HEK293 (cell line): Measurements from ENCODE around the gene GOLGA6L24.
"Not testable (repeated sequence)": the region's sequence is repeated elsewhere in the genome, so short reads cannot be mapped to it uniquely, and the experiment has no call there.

ENCODE experiments used
- HOXA7 ChIP-seq: sonication (generic); formaldehyde crosslinking; IDR thresholded peaks from 2 replicates; pipeline ENCODE4 v1.8.1; 2022; ENCODE audit warnings: missing genetic modification reagents, borderline replicate concordance
- SETDB1 ChIP-seq: IDR thresholded peaks from one replicate; pipeline ENCODE4 v1.6.1; 2017; ENCODE audit warnings: mild to moderate bottlenecking, low read length, moderate library complexity, mixed read lengths; ENCODE audit not compliant: insufficient read length
- ZNF776 ChIP-seq: fragments of 450-650 bp; formaldehyde crosslinking; IDR thresholded peaks from 2 replicates; pipeline ENCODE4 v1.5.0; 2017; ENCODE audit warnings: missing biosample characterization, missing genetic modification characterization, borderline replicate concordance
- TF ChIP-seq, protein P1 (sequence below): fragments of 450-650 bp; formaldehyde crosslinking; IDR thresholded peaks from 2 replicates; pipeline ENCODE4 v1.5.1; 2016; ENCODE audit warnings: missing biosample characterization, missing genetic modification characterization, low read depth

DNA sequence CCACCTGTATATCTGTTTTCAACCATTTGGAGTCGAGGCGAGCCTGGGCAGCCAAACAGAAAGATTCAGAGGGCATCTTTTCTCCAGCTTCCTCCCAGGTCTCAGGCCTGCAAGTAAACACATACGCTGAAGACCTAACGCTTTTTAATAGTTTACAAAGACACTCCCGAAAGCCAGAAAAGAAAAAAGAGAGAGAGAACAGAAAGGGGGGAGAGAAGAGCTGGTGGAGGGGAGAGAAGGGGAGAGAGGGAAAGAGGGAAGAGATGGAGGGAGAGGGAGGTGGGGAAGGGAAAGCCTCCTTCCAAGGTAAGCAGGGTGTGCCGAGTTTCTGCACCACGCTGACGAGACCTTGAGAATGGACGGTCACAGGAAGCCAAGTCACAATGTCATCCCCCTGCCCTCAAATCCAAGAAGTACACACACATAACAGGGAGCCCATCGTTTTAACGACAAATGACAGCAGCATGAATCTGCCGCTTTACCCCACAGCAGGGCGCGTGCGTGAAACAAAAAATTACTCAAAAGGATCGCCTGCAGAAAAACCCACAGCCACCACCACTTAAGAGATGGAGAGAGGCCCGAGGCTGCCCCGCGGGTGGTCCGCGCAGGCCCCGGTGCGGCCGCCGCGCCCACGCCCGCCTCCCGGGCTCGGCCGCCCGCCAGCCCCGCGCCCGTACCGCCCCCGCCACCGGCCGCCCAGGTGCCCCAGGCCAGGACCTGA, 36.4 kb downstream of the GOLGA6L24 start:
- not testable (repeated sequence) for TF ChIP-seq SETDB1; ZNF776 (tag by site-specific recombination); HOXA7
- TF ChIP-seq, protein P1, sequence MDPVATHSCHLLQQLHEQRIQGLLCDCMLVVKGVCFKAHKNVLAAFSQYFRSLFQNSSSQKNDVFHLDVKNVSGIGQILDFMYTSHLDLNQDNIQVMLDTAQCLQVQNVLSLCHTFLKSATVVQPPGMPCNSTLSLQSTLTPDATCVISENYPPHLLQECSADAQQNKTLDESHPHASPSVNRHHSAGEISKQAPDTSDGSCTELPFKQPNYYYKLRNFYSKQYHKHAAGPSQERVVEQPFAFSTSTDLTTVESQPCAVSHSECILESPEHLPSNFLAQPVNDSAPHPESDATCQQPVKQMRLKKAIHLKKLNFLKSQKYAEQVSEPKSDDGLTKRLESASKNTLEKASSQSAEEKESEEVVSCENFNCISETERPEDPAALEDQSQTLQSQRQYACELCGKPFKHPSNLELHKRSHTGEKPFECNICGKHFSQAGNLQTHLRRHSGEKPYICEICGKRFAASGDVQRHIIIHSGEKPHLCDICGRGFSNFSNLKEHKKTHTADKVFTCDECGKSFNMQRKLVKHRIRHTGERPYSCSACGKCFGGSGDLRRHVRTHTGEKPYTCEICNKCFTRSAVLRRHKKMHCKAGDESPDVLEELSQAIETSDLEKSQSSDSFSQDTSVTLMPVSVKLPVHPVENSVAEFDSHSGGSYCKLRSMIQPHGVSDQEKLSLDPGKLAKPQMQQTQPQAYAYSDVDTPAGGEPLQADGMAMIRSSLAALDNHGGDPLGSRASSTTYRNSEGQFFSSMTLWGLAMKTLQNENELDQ (tag by site-specific recombination), result not testable (repeated sequence)
